RWPE2 (cell line): ENCODE data around the gene COX19.
A peak's percentile ranks its signal among the peaks of the same experiment; 100 is the strongest.

Experiments used
- ATAC-seq: fragments of 200-7000 bp; cut with Tn5 transposase; 3 replicates; pipeline ENCODE4 v1.9.1; 2021; ENCODE audit warnings: low read depth
- DNase-seq: peaks from one replicate; pipeline ENCODE4 v3.0.0-alpha.2; 2020; ENCODE audit warnings: low spot score
- H3K27ac ChIP-seq: fragments of 450-650 bp; 2 replicates; pipeline ENCODE4 v1.5.1; 2017; ENCODE audit warnings: mild to moderate bottlenecking; ENCODE audit not compliant: poor library complexity, severe bottlenecking
- H3K27me3 ChIP-seq: fragments of 250-450 bp; sonication (Bioruptor Pico); 2 replicates; pipeline ENCODE4 v1.5.1; 2021; ENCODE audit warnings: mild to moderate bottlenecking, moderate library complexity; ENCODE audit not compliant: insufficient read depth, poor library complexity, severe bottlenecking
- H3K36me3 ChIP-seq: fragments of 250-450 bp; sonication (Bioruptor Pico); 2 replicates; pipeline ENCODE4 v1.5.1; 2020; ENCODE audit warnings: low read depth, mild to moderate bottlenecking, moderate library complexity
- H3K4me1 ChIP-seq: fragments of 250-450 bp; sonication (Bioruptor Pico); 2 replicates; pipeline ENCODE4 v1.5.1; 2021; ENCODE audit warnings: mild to moderate bottlenecking, moderate library complexity; ENCODE audit not compliant: insufficient read depth, poor library complexity, severe bottlenecking
- H3K4me3 ChIP-seq: fragments of 250-450 bp; sonication (Bioruptor Pico); 2 replicates; pipeline ENCODE4 v1.5.1; 2021; ENCODE audit warnings: mild to moderate bottlenecking, moderate library complexity; ENCODE audit not compliant: severe bottlenecking
- H3K9me3 ChIP-seq: fragments of 250-450 bp; sonication (Bioruptor Pico); 2 replicates; pipeline ENCODE4 v1.5.1; 2021; ENCODE audit warnings: mild to moderate bottlenecking, moderate library complexity; ENCODE audit not compliant: severe bottlenecking
- TF ChIP-seq, protein P1 (sequence below): fragments of 450-650 bp; IDR thresholded peaks from one replicate; pipeline ENCODE4 v1.5.1; 2017; ENCODE audit warnings: mild to moderate bottlenecking, moderate library complexity; ENCODE audit not compliant: poor library complexity, severe bottlenecking

Gene COX19

DNA sequence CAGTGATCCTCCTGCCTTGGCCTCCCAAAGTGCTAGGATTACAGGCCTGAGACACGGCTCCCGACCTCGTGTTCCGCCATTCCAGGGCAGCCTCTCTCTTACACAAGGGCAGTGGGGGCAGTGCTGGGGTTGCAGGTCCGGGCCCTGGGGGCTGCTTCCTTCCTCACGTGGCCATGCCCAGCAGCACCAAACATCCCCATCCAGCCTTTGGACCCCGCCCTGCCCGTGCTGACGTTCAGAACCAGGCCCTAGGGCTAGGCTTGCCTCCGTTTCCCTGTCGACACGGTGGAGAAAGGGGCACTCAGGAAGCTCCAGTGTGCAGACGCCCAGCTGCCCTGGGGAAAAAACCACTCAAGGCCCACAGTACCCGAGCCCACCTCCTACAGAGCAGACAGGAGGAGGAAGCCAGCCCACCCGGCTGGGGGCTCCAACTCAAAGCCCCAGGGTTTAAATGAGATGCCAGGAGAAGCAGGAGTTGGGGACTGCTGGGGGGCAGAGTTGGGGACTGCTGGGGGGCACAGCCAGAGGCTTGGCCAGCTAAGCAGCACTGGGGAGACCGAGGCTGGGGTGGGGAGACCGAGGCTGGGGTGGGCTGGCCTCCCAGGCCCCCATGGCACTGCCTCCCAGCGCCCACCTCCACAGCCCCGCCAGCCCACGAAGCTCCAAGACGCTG, 56.8 kb downstream of the COX19 start:
- ATAC-seq (no peak), DNase-seq (peak; percentile 57)
- TF ChIP-seq, protein P1, sequence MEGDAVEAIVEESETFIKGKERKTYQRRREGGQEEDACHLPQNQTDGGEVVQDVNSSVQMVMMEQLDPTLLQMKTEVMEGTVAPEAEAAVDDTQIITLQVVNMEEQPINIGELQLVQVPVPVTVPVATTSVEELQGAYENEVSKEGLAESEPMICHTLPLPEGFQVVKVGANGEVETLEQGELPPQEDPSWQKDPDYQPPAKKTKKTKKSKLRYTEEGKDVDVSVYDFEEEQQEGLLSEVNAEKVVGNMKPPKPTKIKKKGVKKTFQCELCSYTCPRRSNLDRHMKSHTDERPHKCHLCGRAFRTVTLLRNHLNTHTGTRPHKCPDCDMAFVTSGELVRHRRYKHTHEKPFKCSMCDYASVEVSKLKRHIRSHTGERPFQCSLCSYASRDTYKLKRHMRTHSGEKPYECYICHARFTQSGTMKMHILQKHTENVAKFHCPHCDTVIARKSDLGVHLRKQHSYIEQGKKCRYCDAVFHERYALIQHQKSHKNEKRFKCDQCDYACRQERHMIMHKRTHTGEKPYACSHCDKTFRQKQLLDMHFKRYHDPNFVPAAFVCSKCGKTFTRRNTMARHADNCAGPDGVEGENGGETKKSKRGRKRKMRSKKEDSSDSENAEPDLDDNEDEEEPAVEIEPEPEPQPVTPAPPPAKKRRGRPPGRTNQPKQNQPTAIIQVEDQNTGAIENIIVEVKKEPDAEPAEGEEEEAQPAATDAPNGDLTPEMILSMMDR = no peak
- H3K27ac ChIP-seq = no peak overlapping the region
- H3K27me3 ChIP-seq = no peaks in the 10 kb centered on the region
- no peaks in the 10 kb centered on the region for H3K36me3 ChIP-seq
- no peak overlapping the region for H3K4me3 ChIP-seq
- peaks cover 14% of the 10 kb centered on the region for H3K4me1 ChIP-seq
- H3K9me3 ChIP-seq = no peaks in the 10 kb centered on the region

DNA sequence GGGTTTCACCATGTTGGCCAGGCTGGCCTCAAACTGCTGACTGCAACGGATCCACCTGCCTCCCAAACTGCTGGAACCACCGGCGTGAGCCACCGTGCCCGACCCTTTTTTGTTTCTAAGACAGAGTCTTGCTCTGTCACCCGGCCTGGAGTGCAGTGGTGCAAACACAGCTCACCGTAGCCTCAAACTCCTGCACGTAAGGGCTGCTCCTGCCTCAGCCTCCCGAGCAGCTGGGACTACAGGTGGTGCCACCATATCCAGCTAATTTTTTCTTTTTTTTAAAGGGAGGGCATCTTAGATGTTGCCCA, 57.3 kb downstream of the COX19 start:
- TF ChIP-seq, protein P1 = no peak
- no peak overlapping the region for H3K27ac ChIP-seq
- no peak for ATAC-seq

DNA sequence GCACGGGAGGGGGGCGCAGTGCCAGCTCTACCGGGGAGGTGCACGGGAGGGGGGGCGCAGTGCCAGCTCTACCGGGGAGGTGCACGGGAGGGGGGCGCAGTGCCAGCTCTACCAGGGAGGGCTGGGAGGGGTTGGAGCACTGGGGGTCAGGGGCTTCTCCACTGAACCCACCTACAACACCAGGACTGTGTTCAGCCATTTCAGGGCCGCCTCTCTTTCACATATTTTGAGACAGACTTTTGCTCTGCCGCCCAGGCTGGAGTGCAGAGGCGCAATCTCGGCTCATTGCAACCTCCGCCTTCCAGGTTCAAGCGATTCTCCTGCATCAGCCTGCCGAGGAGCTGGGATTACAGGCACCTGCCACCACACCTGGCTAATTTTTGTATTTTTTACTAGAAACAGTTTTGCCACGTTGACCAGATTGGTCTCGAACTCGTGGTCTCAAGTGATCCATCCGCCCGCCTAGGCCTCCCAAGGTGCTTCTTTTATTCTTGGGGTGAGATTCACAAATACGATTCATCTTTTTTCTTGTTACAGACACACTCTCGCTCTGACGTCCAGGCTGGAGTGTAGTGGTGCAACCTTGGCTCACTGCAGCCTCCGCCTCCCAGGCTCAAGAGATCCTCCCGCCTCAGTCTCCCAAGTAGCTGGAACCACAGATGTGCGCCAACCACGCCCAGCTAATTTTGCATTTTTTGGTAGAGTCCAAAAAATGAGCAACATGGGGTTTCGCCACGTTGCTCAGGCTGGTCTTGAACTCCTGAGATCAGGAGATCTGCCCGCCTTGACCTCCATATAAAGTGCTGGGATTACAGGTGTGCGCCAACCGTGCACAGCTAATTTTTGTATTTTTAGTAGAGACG, 57.9 kb downstream of the COX19 start:
- Histone ChIP-seq H3K36me3 (no peaks in the 10 kb centered on the region), H3K27me3 (no peaks in the 10 kb centered on the region), H3K4me3 (no peak overlapping the region), H3K4me1 (peaks cover 13% of the 10 kb centered on the region), H3K27ac (no peak overlapping the region), H3K9me3 (no peaks in the 10 kb centered on the region)
- ATAC-seq = no peak
- peak; percentile 31 for DNase-seq
- TF ChIP-seq, protein P1 = no peak

More for the DNA sequence above, 57.3 kb downstream of the COX19 start:
- Histone ChIP-seq H3K9me3 (no peaks in the 10 kb centered on the region), H3K4me3 (no peak overlapping the region), H3K36me3 (no peaks in the 10 kb centered on the region), H3K4me1 (peaks cover 15% of the 10 kb centered on the region), H3K27me3 (no peaks in the 10 kb centered on the region)
- peak; percentile 30 for DNase-seq

DNA sequence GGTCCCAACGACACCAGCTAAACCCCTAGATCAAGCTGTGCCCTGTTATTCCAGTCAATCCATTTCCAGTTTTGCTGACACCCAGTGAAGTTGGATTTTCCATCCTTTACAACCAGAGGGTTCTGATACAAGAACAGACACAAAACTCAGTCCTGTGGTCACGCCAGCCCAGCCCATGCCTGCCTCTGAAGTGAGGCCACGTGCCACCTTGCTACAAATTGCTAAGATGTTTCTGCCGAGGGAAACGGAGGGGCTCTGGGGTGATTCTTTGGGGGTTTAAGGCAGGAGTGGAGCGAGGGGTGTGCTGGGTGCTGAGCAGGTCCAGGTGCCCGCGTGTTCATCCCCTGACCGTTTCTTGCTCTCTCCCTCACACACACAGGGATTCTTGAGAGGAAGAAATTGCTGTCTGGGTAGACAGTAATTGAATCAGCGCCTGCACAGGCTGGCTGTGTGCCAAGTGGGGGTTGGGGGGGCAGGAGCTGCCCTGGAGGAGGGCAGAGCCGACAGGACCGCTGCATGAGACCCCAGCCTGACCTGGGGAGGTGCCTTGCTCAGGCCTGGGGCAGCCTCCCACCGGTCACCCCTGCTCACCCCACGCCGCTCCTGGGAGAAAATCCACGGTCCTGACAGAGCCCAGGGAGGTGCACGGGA, 58.9 kb downstream of the COX19 start:
- TF ChIP-seq, protein P1 = no peak
- Histone ChIP-seq H3K4me1 (peaks cover 13% of the 10 kb centered on the region), H3K27me3 (no peaks in the 10 kb centered on the region), H3K36me3 (no peaks in the 10 kb centered on the region), H3K27ac (no peak overlapping the region), H3K4me3 (no peak overlapping the region), H3K9me3 (no peaks in the 10 kb centered on the region)
- ATAC-seq (no peak), DNase-seq (peak; percentile 60)
